Immature natural killer cell (primary cell): Measurements from ENCODE around the gene CEP63. TPM values are rescaled to one million over a fixed set of nuclear protein-coding genes. Genes with fewer than 3 reads are reported as not detected.

ENCODE experiments used
- DNase-seq, 3 donors: peaks; one replicate each; pipeline ENCODE4 v3.0.0; 2022; ENCODE audit warnings: mixed read lengths in 1 of 3
- H3K27ac Mint-ChIP-seq, 6 donors: one replicate each; pipeline ENCODE4 v1.8.0; 2020; ENCODE audit warnings: mixed read lengths in 6 of 6, mild to moderate bottlenecking in 5 of 6, inconsistent platforms in 4 of 6, moderate library complexity in 3 of 6
- H3K27me3 Mint-ChIP-seq, 3 donors: one replicate each; pipeline ENCODE4 v1.8.0; 2020 to 2021; ENCODE audit warnings: low read depth in 3 of 3, mild to moderate bottlenecking in 3 of 3, mixed read lengths in 3 of 3, moderate library complexity in 3 of 3, inconsistent platforms in 1 of 3
- H3K36me3 Mint-ChIP-seq, 3 donors: one replicate each; pipeline ENCODE4 v1.8.0; 2020; ENCODE audit warnings: mixed read lengths in 3 of 3, inconsistent platforms in 2 of 3, mild to moderate bottlenecking in 2 of 3
- H3K4me1 Mint-ChIP-seq, 2 donors: one replicate each; pipeline ENCODE4 v1.8.0; 2020; ENCODE audit warnings: inconsistent platforms in 2 of 2, mild to moderate bottlenecking in 2 of 2, mixed read lengths in 2 of 2, moderate library complexity in 1 of 2
- H3K4me3 Mint-ChIP-seq, 5 donors: one replicate each; pipeline ENCODE4 v1.8.0; 2020; ENCODE audit warnings: mild to moderate bottlenecking in 5 of 5, mixed read lengths in 5 of 5, inconsistent platforms in 3 of 5, moderate library complexity in 3 of 5
- H3K9me3 Mint-ChIP-seq, 6 donors: one replicate each; pipeline ENCODE4 v1.8.0; 2020; ENCODE audit warnings: mild to moderate bottlenecking in 6 of 6, mixed read lengths in 6 of 6, inconsistent platforms in 4 of 6, moderate library complexity in 3 of 6
- polyA plus RNA-seq, 3 donors: library from polyadenylated mRNA; unstranded; fragments of 300-500 nt; fragmentation: Illumina TruSeq; gene quantifications; one replicate each; pipeline ENCODE4 v1.2.3, GENCODE V29; 2021

The CEP63 gene
- polyA plus RNA-seq, 3 donors from 2014 or later = 6.3 to 17.6 (median 10.8) TPM

DNA sequence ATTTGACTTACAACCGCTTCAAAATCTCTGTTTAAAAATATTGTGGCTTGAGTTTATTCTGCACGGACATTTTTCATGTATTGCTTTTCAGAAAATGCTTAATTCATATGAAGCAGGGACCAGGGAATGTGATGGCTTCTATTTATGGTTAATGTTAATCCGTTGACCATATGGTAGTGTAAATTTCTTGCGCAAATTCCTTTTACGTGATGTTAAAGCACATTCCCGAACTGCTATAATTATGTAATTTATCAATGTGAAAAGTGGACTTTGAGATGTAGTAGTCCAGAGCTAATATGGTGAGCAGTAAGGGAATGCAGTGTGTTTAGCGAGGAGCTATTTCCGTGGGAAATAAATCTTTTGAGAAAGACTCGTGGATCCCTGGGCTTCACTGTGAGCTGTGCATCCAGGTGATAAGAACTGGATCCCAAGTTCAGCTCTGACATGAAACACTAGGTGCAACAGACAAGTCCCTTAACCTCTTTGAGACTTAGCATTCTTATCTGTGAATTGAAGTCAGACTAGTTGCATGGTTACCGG is 27.4 kb upstream of the CEP63 start:
- Mint-ChIP-seq H3K4me1 (no peaks in the 10 kb centered on the region), H3K9me3 (no peaks in the 10 kb centered on the region), H3K27ac (no peak overlapping the region), H3K4me3 (no peak overlapping the region), H3K27me3 (peaks cover 0 to 12% (median 7%) of the 10 kb centered on the region in 3 donors), H3K36me3 (no peaks in the 10 kb centered on the region)
- no peak for DNase-seq

DNA sequence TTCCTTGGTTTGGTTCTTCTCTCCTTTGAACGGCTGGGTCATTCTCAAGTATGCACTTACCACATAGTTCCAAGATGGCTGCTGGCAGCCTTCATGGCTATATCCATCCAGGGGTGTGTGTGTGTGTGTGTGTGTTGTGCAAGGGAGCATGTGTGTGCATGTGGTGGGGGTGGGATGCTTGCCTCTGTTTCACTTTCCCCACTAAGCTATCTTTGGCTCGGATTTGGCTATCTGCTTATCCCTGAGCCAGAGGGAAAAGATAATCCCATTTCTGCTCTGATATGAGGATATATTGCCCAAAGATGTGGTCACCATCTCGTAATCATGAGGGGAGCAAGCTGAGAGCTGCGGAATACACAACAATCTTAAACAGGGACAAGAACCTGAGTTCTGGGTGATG is 26.3 kb upstream of the CEP63 start:
- peaks cover 0 to 12% (median 7%) of the 10 kb centered on the region in 3 donors for H3K27me3 Mint-ChIP-seq
- no peak overlapping the region for H3K27ac Mint-ChIP-seq
- DNase-seq = no peak
- no peaks in the 10 kb centered on the region for H3K9me3 Mint-ChIP-seq
- H3K36me3 Mint-ChIP-seq = no peaks in the 10 kb centered on the region
- H3K4me1 Mint-ChIP-seq = no peaks in the 10 kb centered on the region
- no peak overlapping the region for H3K4me3 Mint-ChIP-seq

DNA sequence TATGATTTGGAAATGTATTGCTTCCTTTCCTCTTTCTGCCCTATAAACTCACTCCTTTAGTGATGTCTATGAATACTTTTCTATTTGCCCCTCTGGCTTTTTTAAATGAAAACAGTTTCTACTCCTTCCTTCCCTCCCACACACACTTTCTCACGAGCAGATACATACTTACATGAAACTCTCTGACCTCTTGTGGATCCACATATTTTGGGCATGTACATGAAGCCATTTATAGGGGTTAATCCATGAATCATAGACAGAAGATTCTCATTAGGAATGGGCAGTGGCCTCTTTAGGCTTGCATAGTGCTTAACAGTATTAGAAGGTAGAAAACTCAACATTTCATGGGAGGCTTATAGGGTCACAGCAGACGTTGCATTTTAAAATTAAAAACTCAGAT is 24.9 kb upstream of the CEP63 start:
- no peaks in the 10 kb centered on the region for H3K4me1 Mint-ChIP-seq
- H3K27me3 Mint-ChIP-seq = peaks cover 0 to 11% (median 7%) of the 10 kb centered on the region in 3 donors
- no peaks in the 10 kb centered on the region for H3K9me3 Mint-ChIP-seq
- no peak overlapping the region for H3K27ac Mint-ChIP-seq
- H3K36me3 Mint-ChIP-seq = no peaks in the 10 kb centered on the region
- H3K4me3 Mint-ChIP-seq = no peak overlapping the region
- DNase-seq = no peak

DNA sequence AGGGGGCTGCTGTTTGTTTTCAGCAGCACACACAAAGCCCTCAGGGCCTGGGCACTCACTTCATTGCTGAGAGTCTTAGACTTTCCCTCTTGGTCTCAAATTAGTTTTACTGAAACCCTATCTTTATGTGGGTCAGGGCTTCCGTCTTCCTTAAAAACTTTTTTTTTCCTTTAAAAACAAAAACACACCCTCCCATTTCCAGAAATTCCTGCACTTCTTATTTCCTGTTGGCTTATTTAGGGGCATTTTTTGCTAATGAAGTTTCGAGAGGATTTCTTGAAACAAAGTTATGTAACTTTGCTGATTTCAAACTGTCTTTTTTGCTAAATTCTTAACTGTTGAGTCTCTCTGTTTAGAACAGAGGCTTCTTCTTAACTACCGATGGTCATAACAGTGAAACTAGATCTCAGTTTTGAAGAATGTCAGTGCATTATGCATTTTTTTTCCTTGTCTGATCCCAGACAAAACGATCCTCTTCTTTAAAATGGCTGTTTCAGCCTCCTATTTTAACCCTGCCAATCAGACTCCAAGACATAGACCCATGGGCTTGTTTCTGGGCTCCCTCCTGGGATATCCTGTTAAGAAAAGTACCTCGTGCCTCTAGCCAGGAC is 23.4 kb upstream of the CEP63 start:
- no peak for DNase-seq
- Mint-ChIP-seq H3K9me3 (no peaks in the 10 kb centered on the region), H3K27me3 (peaks cover 2 to 7% (median 5%) of the 10 kb centered on the region in 3 donors), H3K36me3 (no peaks in the 10 kb centered on the region), H3K27ac (no peak overlapping the region), H3K4me1 (no peaks in the 10 kb centered on the region), H3K4me3 (no peak overlapping the region)

DNA sequence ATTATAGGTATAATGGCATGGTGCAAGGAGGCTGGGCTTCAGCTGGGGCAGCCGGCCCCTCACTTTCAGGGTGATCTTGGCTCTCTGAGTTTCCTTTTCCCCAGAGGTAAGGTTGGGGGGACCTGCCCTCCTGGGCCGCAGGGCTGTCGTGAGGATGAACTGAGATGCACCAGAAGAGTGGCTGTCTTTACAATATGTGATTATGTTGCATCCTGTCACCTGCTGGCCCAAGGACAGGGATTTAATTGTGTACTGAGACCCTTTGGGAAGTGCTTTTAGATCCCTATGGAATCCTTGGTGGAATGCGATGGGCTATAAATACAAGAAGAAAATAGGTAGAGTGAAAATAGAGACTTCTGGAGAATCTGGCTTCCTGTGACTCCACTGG is 22.2 kb upstream of the CEP63 start:
- no peak overlapping the region for H3K4me3 Mint-ChIP-seq
- no peak overlapping the region for H3K27ac Mint-ChIP-seq
- no peak for DNase-seq
- no peaks in the 10 kb centered on the region for H3K9me3 Mint-ChIP-seq
- H3K27me3 Mint-ChIP-seq = peaks cover 0 to 3% (median 2%) of the 10 kb centered on the region in 3 donors
- H3K36me3 Mint-ChIP-seq = no peaks in the 10 kb centered on the region
- no peaks in the 10 kb centered on the region for H3K4me1 Mint-ChIP-seq

DNA sequence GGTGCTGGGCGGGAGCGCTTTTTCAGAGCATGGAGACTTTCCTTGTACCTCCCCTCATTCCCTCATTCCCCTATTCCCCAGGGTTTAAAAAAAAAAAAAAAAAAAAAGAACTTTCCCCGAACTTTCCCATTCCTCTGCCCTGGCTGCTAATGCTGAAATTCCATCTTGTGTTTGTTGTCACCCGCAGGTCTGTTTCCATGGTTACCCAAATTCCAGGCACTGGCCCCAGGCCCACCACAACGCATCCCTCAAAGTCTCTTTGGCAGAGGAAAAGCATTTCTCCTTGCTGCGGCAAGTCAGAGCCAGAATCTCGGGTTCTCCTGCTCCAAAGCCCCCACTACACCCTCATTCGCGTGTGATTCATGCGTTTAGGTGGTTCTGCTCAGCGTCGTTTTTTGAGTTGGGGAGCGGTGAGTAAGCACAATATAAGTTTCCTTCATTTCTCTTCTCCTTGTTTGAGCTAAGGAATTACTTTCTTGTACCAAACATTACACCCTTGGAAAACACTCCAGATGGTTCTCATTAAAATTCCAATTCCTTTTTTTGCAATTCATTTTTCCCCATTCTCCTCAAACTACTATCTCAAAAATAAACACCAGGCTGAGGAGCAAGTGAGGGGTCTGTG is 21.7 kb upstream of the CEP63 start:
- Mint-ChIP-seq H3K27me3 (peaks cover 0 to 3% (median 2%) of the 10 kb centered on the region in 3 donors), H3K9me3 (no peaks in the 10 kb centered on the region), H3K4me1 (no peaks in the 10 kb centered on the region), H3K27ac (no peak overlapping the region), H3K4me3 (no peak overlapping the region), H3K36me3 (peaks cover 0 to 4% (median 0%) of the 10 kb centered on the region in 3 donors)
- no peak for DNase-seq

DNA sequence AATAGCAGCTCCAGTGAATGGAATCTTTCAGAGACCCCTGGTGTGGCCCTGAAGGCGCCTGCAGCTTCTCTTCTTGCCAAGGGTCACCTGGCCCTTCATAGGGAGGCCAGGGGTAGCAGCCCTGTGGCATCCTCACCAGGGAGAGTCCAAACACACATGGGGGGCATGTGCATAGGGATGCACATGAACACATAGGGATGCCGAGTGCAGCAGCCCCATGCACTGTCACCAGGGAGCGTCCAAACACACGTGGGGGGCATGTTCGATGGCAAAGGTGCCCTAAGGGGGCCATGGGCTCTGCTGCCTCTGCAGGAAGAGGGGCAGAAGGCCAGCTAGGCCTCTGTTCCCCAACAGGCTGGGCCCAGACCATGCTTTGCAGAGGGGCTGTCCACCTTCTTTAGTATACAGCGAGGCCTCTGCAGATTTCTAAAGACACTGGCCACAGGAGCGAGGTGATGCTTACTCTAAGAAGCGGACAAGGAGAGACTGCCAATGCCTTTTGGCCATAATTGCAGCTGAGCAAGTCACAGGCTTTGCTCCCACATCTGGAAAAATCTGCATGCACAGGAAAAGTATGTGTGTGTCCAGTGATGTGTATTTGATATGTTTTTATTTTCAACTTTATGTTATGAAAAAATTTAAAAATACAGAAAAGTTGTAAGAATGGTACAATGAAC is 21.0 kb upstream of the CEP63 start:
- H3K9me3 Mint-ChIP-seq = no peaks in the 10 kb centered on the region
- no peaks in the 10 kb centered on the region for H3K4me1 Mint-ChIP-seq
- H3K27me3 Mint-ChIP-seq = peaks cover 0 to 3% (median 2%) of the 10 kb centered on the region in 3 donors
- H3K36me3 Mint-ChIP-seq = peaks cover 0 to 5% (median 0%) of the 10 kb centered on the region in 3 donors
- no peak overlapping the region for H3K27ac Mint-ChIP-seq
- DNase-seq = no peak
- H3K4me3 Mint-ChIP-seq = no peak overlapping the region

DNA sequence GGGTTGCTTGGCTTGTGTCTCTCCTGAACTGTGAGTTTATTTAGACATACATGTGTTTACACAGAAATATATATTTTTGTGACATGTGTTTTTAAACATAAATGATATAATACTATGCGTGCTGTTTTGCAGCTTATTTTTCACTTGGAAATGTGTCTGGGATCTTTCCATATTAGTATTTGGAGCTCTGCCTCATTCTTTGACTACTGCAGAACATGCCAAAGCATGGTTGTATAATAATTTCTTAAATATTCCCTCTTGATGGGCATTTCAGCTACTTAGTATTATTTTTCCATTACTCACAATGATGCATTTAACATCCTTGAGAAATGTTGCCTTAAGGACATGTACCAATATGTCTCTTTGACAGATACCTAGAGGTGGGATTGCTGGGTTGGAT is 19.5 kb upstream of the CEP63 start:
- H3K27me3 Mint-ChIP-seq = peaks cover 0 to 3% (median 0%) of the 10 kb centered on the region in 3 donors
- H3K4me1 Mint-ChIP-seq = no peaks in the 10 kb centered on the region
- no peak overlapping the region for H3K27ac Mint-ChIP-seq
- DNase-seq = no peak
- no peaks in the 10 kb centered on the region for H3K9me3 Mint-ChIP-seq
- H3K36me3 Mint-ChIP-seq = peaks cover 0 to 5% (median 0%) of the 10 kb centered on the region in 3 donors
- no peak overlapping the region for H3K4me3 Mint-ChIP-seq

DNA sequence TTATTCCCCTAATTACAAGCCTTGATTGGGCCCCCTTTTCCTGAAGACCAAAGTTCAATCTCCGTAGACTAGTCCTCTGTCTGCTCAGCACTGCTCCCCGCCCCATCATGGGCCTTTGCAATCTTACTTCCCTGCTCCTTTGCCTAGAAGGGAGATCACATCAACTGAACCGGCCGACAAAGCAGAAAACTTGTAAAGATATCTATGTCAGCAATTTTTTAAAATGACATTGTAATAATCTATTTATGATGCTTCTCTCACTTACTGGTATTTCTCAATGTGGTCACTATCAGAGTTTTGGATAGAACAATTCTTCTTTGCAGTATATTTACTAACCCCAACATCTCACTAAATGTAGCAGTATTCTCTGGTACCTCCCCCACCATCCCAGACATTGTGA is 17.3 kb upstream of the CEP63 start:
- H3K27me3 Mint-ChIP-seq = peaks cover 0 to 3% (median 0%) of the 10 kb centered on the region in 3 donors
- H3K4me3 Mint-ChIP-seq = no peak overlapping the region
- no peaks in the 10 kb centered on the region for H3K9me3 Mint-ChIP-seq
- no peak for DNase-seq
- peaks cover 0 to 5% (median 4%) of the 10 kb centered on the region in 3 donors for H3K36me3 Mint-ChIP-seq
- H3K4me1 Mint-ChIP-seq = no peaks in the 10 kb centered on the region
- no peak overlapping the region for H3K27ac Mint-ChIP-seq

DNA sequence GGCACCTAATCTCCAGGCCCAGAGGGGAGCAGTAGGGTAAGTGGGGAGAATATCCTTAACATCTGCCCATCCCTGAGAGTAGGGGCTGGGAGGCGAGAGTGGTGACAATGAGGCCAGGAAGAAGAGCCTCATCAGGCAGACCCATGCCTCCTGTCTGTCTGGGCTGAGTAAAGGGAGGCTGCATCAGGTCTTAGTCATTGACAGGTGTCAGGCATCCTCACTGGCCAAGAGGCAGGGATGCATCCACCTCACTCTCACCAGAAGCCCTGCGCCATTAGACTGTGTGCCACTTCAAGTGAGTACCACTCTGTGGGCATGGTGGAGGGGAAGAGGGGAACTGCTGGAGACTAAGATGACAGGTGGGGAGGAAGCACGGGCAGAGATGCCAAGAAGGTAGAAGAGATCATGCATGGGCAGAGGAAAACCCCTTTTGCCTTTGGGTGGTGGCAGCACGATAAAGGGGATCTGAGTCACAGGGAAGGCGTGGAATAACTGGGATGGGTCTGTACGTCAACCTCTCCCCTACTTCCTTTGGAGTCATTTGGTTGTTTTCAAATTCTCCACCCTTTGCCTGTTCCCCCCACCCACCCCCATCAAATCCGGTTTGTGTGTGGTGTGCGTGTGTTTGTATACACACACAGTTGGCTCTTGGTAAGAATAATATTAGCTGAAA is 14.2 kb upstream of the CEP63 start:
- Mint-ChIP-seq H3K4me3 (no peak overlapping the region), H3K27ac (no peak overlapping the region), H3K9me3 (no peaks in the 10 kb centered on the region), H3K36me3 (peaks cover 4 to 7% (median 5%) of the 10 kb centered on the region in 3 donors), H3K27me3 (peaks cover 0 to 3% (median 0%) of the 10 kb centered on the region in 3 donors), H3K4me1 (no peaks in the 10 kb centered on the region)
- DNase-seq = no peak

DNA sequence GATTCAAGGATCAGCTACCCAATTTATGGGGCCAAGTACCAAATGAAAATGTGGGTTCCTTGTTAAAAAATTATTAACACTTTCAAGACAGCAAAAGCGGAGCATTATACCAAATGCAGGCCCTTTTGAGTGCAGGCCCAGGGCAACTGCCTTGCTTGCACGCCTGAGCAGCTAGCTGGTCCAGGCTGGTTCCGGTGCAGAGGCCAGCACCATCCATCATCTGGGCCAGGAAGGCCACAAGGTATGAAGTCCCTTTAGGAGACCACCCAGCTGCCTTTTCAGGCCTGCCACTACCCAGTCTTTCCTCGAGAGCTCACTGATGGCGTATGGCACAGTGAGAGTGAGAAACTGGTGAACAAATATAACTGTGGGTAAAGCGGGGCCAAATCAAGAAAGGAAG is 13.0 kb upstream of the CEP63 start:
- H3K4me3 Mint-ChIP-seq = no peak overlapping the region
- peaks cover 10 to 19% (median 11%) of the 10 kb centered on the region in 3 donors for H3K36me3 Mint-ChIP-seq
- no peak overlapping the region for H3K27ac Mint-ChIP-seq
- no peaks in the 10 kb centered on the region for H3K9me3 Mint-ChIP-seq
- no peaks in the 10 kb centered on the region for H3K27me3 Mint-ChIP-seq
- H3K4me1 Mint-ChIP-seq = no peaks in the 10 kb centered on the region
- no peak for DNase-seq

DNA sequence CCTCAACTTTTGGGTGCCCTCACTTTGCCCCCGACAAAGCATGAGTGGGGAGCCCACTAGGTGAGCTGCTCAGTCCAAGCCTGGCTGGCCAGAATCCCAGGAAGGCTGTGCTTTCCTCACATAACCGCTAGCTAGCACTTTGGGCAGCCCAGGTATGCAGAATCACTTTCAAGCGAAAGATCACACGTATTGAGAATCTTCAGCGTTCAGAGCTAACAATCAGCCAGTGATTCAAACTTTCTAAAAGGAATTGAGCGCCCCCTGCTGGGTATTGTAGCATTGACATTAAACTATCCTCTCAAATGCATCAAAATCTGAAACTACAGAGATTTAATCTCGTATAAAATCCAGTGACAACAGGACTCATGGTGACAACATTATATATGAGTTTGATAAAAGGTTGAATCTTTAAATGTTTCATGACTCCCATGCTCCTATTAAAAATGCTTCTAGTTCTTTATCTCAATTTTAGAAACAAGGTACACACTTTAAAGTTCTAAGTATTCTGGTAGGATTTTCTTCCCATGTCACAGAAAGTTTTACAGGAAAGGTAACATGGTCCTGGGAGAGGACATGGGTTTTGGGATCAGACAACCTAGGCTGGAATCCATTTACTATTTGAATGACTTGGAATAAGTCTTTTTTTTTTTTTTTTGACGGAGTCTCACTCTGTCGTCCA is 11.8 kb upstream of the CEP63 start:
- peak; percentile 60 to 65 (median 60) for DNase-seq
- no peaks in the 10 kb centered on the region for H3K9me3 Mint-ChIP-seq
- no peak overlapping the region for H3K27ac Mint-ChIP-seq
- no peak overlapping the region for H3K4me3 Mint-ChIP-seq
- no peaks in the 10 kb centered on the region for H3K4me1 Mint-ChIP-seq
- peaks cover 12 to 28% (median 14%) of the 10 kb centered on the region in 3 donors for H3K36me3 Mint-ChIP-seq
- H3K27me3 Mint-ChIP-seq = no peaks in the 10 kb centered on the region

DNA sequence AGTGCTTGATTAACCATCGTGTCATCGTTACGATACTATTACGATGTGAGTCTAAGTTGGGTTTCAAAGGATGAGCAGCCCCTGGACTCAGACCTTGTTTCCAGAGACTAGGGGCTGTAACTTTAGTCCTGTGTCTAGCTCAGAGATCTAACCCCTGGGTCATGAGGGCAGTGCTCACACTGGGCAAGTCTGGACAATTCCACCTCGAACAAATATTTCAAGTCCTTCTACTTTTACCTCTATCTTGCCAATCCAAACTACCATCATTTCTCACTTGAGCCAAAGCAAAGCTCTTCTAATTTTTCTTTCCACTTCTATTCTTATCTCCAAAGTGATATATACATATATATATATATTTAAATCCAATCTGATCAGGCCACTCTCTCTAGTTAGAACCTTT is 10.9 kb upstream of the CEP63 start:
- Mint-ChIP-seq H3K4me3 (no peak overlapping the region), H3K4me1 (no peaks in the 10 kb centered on the region), H3K27me3 (no peaks in the 10 kb centered on the region), H3K27ac (no peak overlapping the region), H3K9me3 (no peaks in the 10 kb centered on the region), H3K36me3 (peaks cover 12 to 28% (median 16%) of the 10 kb centered on the region in 3 donors)
- DNase-seq = no peak
